ENCODE results near the gene SUSD4. TPM values are rescaled to one million over a fixed set of nuclear protein-coding genes. Genes with fewer than 3 reads are reported as not detected.

SUSD4 gene
- total RNA-seq, 3 donors from 2014 or later (not counting 1 experiment from before 2014, with no cell fraction given) = 0.60 to 1.1 TPM; not detected in 1

DNA sequence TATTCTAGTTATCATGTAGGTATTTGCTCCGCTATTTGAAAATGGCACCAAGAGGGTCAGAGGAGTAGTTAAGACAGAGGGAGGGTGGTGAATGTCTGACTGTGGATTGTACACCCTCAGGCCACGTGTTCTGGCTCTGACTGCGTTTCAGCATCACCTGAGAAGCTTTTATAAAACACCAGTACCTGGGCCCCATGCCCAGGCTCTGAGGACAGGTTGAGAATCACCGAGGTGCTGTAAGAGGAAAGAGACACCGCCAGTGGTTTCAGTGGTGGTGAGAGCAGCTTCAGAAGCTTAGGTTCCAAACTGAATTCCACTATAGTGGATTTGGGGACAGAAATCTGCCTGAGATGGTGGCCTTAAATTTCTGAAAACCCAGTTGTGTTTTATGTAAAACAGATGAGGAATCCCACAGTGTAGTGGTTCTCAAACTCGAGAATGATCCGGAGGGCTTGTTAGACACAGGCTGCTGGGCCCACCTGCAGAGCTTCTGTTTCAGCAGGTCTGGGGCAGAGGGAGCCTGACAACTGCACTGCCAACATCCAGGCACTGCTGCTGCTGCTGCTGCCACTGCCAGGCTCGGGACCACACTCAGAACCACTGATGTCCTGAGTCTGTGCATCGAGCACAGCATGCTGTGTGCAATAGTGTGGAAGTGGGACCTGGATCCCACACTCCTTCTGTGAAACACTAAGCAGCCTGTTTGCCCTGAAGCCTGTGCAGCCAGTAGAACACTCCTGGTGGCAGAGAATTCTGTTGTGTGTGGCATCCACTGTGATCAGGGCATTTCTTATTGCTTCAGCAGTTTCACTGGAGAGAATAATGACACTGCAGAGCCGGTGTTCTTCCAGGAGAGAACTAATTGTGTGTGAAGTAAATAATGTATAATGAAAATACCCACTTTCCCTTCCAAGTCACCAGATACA is 98.7 kb downstream of the SUSD4 start:
- Histone ChIP-seq H3K4me3 (ENCODE audit: low read length) (no peak overlapping the region), H3K4me1 (ENCODE audit: control insufficient read depth, insufficient read depth, low read length) (no peaks in the 10 kb centered on the region), H3K9me3 (ENCODE audit: control insufficient read depth, insufficient read depth, low read length) (no peaks in the 10 kb centered on the region), H3K36me3 (ENCODE audit: control insufficient read depth, insufficient read depth, low read length) (no peaks in the 10 kb centered on the region), H3K27me3 (ENCODE audit: control insufficient read depth, insufficient read depth, low read length) (no peaks in the 10 kb centered on the region), H3K27ac (ENCODE audit: low read length) (no peak overlapping the region)
- H3K9me3 Mint-ChIP-seq = no peaks in the 10 kb centered on the region
- H3K4me1 Mint-ChIP-seq = no peaks in the 10 kb centered on the region
- intact Hi-C loops (cut with micrococcal nuclease) = no loop called here
- no peaks in the 10 kb centered on the region for H3K36me3 Mint-ChIP-seq
- WGBS (ENCODE audit: insufficient coverage) = 79% methylated on average over 9 of the region's 10 CpGs
- no peak overlapping the region for H3K4me3 Mint-ChIP-seq
- no peak for DNase-seq
- H3K27me3 Mint-ChIP-seq (ENCODE audit: low read depth in 2 of 2) = peaks cover 16 to 48% of the 10 kb centered on the region in 2 donors
- ATAC-seq = no peak
- no peak overlapping the region for H3K27ac Mint-ChIP-seq
- TF ChIP-seq, protein P1, sequence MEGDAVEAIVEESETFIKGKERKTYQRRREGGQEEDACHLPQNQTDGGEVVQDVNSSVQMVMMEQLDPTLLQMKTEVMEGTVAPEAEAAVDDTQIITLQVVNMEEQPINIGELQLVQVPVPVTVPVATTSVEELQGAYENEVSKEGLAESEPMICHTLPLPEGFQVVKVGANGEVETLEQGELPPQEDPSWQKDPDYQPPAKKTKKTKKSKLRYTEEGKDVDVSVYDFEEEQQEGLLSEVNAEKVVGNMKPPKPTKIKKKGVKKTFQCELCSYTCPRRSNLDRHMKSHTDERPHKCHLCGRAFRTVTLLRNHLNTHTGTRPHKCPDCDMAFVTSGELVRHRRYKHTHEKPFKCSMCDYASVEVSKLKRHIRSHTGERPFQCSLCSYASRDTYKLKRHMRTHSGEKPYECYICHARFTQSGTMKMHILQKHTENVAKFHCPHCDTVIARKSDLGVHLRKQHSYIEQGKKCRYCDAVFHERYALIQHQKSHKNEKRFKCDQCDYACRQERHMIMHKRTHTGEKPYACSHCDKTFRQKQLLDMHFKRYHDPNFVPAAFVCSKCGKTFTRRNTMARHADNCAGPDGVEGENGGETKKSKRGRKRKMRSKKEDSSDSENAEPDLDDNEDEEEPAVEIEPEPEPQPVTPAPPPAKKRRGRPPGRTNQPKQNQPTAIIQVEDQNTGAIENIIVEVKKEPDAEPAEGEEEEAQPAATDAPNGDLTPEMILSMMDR (IDR thresholded peaks at IDR 0.05) = no peak

DNA sequence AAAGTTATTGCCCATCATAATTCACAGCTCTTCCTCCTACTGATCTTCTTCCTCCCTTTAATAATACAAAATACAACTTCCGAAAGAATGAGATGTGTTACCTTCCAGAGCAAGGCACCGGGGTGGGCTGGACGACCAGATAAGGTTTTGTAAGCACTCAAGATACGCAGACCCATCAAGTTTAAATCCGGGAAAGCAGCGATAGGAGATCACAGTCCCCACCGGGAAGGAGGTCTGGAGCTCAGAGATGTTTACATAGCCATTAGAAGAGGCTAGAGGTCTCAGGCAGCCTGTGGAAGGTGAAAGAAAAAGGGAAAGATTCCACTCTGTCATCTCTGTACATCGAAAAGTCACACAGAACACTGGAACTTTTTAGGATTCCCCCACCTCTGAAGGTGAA is 99.4 kb downstream of the SUSD4 start:
- Histone ChIP-seq H3K4me1 (ENCODE audit: control insufficient read depth, insufficient read depth, low read length) (no peaks in the 10 kb centered on the region), H3K4me3 (ENCODE audit: low read length) (no peak overlapping the region), H3K36me3 (ENCODE audit: control insufficient read depth, insufficient read depth, low read length) (no peaks in the 10 kb centered on the region), H3K27ac (ENCODE audit: low read length) (no peak overlapping the region), H3K27me3 (ENCODE audit: control insufficient read depth, insufficient read depth, low read length) (no peaks in the 10 kb centered on the region), H3K9me3 (ENCODE audit: control insufficient read depth, insufficient read depth, low read length) (no peaks in the 10 kb centered on the region)
- H3K9me3 Mint-ChIP-seq = no peaks in the 10 kb centered on the region
- intact Hi-C loops (cut with micrococcal nuclease) = no loop called here
- no peak overlapping the region for H3K4me3 Mint-ChIP-seq
- TF ChIP-seq, protein P1 (IDR thresholded peaks at IDR 0.05) = no peak
- H3K27me3 Mint-ChIP-seq (ENCODE audit: low read depth in 2 of 2) = peaks cover 16 to 51% of the 10 kb centered on the region in 2 donors
- H3K36me3 Mint-ChIP-seq = no peaks in the 10 kb centered on the region
- ATAC-seq (no peak), DNase-seq (no peak)
- H3K27ac Mint-ChIP-seq = no peak overlapping the region
- WGBS (ENCODE audit: insufficient coverage) = 69% methylated on average over 8 of the region's 8 CpGs
- H3K4me1 Mint-ChIP-seq = no peaks in the 10 kb centered on the region

DNA sequence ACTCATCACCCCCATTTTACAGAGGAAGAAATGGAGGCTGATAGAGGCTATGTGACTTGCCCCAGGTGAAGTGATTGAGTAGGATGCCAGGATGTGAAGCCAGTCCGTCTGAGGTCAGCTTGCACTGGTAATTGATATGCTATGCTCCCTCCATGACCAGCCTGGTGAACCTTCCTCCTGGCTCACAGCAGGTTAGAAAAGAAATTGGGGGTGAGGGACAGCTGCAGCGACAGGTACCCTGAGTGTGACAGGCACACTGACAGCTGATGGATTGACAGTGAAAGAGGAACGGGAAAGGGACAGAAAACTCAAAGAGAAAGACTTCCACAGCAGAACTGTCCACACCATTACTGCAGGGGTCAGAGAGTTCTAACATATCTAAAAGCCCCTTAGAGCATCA is 102.1 kb downstream of the SUSD4 start:
- Histone ChIP-seq H3K4me3 (ENCODE audit: low read length) (no peak overlapping the region), H3K36me3 (ENCODE audit: control insufficient read depth, insufficient read depth, low read length) (no peaks in the 10 kb centered on the region), H3K9me3 (ENCODE audit: control insufficient read depth, insufficient read depth, low read length) (no peaks in the 10 kb centered on the region), H3K27me3 (ENCODE audit: control insufficient read depth, insufficient read depth, low read length) (no peaks in the 10 kb centered on the region), H3K27ac (ENCODE audit: low read length) (no peak overlapping the region), H3K4me1 (ENCODE audit: control insufficient read depth, insufficient read depth, low read length) (no peaks in the 10 kb centered on the region)
- 89% methylated on average over 3 of the region's 3 CpGs for WGBS (ENCODE audit: insufficient coverage)
- DNase-seq = no peak
- no peaks in the 10 kb centered on the region for H3K9me3 Mint-ChIP-seq
- intact Hi-C loops (cut with micrococcal nuclease) = no loop called here
- H3K4me1 Mint-ChIP-seq = no peaks in the 10 kb centered on the region
- no peaks in the 10 kb centered on the region for H3K36me3 Mint-ChIP-seq
- TF ChIP-seq, protein P1 (IDR thresholded peaks at IDR 0.05) = no peak
- H3K4me3 Mint-ChIP-seq = no peak overlapping the region
- ATAC-seq = no peak
- no peak overlapping the region for H3K27ac Mint-ChIP-seq
- peaks cover 10 to 38% of the 10 kb centered on the region in 2 donors for H3K27me3 Mint-ChIP-seq (ENCODE audit: low read depth in 2 of 2)

Measured in natural killer cell (primary cell).